ENCODE results near the gene CHCHD10. TPM values are rescaled to one million over a fixed set of nuclear protein-coding genes. Genes with fewer than 3 reads are reported as not detected.

The CHCHD10 gene
- total and polyA plus RNA-seq, 8 donors: 5.8 to 589 (median 126) TPM

DNA sequence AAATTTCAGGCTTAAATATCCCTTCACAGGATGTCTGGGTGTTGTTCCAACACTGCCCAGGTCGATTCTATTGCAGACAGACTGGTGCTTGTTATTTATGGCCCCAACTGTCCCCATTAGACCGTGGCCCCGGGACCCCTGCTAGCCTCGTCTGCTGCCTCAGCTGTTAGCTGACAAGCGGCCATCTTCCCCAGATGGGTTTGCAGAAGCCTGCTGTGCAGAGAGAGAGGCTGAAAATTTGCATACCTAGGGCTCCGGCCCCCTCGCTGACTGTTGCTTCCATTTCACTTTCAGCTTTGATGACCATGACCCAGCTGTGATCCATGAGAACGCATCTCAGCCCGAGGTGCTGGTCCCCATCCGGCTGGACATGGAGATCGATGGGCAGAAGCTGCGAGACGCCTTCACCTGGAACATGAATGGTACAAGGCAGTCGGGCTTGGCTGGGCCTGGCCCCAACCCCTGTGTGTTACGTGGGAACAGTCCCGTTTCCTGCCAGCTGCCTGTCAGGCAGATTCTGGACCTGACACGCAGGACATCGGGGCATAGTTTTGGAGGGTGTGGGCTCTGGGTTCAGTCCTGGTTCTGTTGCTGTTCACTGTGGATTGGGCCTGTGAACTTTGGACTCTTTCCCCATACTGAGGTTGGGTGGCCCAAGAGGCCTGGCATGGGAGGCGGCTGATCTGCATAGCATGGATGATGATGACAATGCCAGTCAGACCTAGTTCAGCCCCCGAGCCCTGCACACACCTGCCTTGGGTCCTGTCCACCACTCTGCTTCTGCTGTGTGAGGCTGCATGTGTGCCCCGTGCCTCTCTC is 35.4 kb upstream of the CHCHD10 start:
- peak overlapping the region in 1 of 4 donors; percentile 5 for H3K4me3 ChIP-seq
- no peaks in the 10 kb centered on the region for H3K4me1 ChIP-seq
- peaks cover 70 to 100% (median 96%) of the 10 kb centered on the region in 4 donors for H3K36me3 ChIP-seq
- H3K27ac ChIP-seq: no peak overlapping the region
- intact Hi-C loops (cut with DNase I; ENCODE audit: low total_unique reads): no loop called here
- H3K27me3 ChIP-seq: no peaks in the 10 kb centered on the region
- H3K9me3 ChIP-seq: no peaks in the 10 kb centered on the region
- TF ChIP-seq POLR2AphosphoS5 (IDR thresholded peaks at IDR 0.05): no peak
- TF ChIP-seq, protein P1, sequence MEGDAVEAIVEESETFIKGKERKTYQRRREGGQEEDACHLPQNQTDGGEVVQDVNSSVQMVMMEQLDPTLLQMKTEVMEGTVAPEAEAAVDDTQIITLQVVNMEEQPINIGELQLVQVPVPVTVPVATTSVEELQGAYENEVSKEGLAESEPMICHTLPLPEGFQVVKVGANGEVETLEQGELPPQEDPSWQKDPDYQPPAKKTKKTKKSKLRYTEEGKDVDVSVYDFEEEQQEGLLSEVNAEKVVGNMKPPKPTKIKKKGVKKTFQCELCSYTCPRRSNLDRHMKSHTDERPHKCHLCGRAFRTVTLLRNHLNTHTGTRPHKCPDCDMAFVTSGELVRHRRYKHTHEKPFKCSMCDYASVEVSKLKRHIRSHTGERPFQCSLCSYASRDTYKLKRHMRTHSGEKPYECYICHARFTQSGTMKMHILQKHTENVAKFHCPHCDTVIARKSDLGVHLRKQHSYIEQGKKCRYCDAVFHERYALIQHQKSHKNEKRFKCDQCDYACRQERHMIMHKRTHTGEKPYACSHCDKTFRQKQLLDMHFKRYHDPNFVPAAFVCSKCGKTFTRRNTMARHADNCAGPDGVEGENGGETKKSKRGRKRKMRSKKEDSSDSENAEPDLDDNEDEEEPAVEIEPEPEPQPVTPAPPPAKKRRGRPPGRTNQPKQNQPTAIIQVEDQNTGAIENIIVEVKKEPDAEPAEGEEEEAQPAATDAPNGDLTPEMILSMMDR (IDR thresholded peaks at IDR 0.05): no peak
- TF ChIP-seq EP300 (IDR thresholded peaks at IDR 0.05): no peak
- no peak for TF ChIP-seq POLR2A (IDR thresholded peaks at IDR 0.05)
- WGBS, 5 donors: 70 to 84% (median 83%) methylated on average over 15 to 21 of the region's 21 CpGs
- DNase-seq: peak in 1 of 2 donors; percentile 1

DNA sequence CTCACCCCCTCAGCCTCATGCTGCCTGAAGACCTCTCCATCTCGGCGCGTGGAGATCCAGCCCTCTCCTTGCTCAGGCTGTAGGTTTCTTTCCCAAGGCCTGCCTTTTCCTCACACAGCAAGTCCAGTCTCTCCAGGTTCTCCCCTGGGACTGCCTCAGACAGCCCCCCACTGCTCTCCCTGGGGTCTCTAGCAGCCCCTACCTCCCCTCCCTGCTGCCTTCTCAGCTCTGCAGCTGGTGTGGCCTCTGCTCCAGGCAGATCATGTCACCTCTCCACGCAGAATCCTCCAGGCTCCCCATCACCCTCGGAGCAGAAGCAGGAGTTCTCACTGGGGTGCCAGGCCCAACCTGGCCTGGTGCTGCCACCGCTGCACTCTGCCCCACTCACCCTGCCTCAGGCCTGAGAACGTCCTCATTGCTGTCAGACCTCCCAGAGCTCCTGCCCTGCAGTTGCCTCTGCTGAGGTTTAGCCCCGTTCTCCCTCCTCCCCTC is 34.2 kb upstream of the CHCHD10 start:
- Histone ChIP-seq H3K4me1 (no peaks in the 10 kb centered on the region), H3K27me3 (no peaks in the 10 kb centered on the region), H3K27ac (no peak overlapping the region), H3K9me3 (no peaks in the 10 kb centered on the region), H3K4me3 (no peak overlapping the region), H3K36me3 (peaks cover 72 to 99% (median 95%) of the 10 kb centered on the region in 4 donors)
- intact Hi-C loops (cut with DNase I; ENCODE audit: low total_unique reads): no loop called here
- TF ChIP-seq, protein P1 (IDR thresholded peaks at IDR 0.05): no peak
- no peak for TF ChIP-seq POLR2A (IDR thresholded peaks at IDR 0.05)
- TF ChIP-seq EP300 (IDR thresholded peaks at IDR 0.05): no peak
- no peak for TF ChIP-seq POLR2AphosphoS5 (IDR thresholded peaks at IDR 0.05)
- 92 to 96% (median 94%) methylated on average over 8 of the region's 8 CpGs for WGBS, 5 donors
- no peak for DNase-seq

DNA sequence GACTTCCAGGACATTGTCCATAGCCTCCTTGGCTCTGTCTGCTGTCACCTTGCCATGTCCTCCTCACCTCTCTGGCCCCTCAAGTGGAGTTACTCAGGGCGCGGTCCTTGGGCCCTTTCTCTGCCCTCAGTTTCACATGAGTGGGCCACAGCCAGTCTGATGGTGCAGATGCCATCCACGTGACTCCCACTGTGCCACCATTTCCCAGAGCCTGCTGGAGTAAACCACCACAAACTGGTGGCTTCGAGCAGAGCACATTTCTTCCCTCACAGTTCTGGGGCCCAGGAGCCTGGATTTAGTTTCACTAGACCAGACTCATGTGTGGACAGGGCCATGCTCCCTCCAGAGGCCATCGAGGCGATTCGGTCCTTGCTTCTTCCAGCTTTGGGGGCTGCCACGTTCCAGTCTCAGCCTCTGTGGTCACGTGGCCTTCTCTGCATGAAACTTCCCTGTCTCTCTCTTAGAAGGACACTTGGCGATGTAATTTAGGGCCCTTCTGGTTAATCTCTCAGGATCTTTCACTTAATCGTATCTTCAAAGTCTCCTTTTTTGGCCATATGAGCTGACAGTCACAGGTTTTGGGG is 33.6 kb upstream of the CHCHD10 start:
- H3K9me3 ChIP-seq: no peaks in the 10 kb centered on the region
- no peak overlapping the region for H3K27ac ChIP-seq
- intact Hi-C loops (cut with DNase I; ENCODE audit: low total_unique reads): no loop called here
- no peaks in the 10 kb centered on the region for H3K4me1 ChIP-seq
- H3K27me3 ChIP-seq: no peaks in the 10 kb centered on the region
- no peak overlapping the region for H3K4me3 ChIP-seq
- peak in 1 of 2 donors; percentile 0 for DNase-seq
- peaks cover 72 to 99% (median 94%) of the 10 kb centered on the region in 4 donors for H3K36me3 ChIP-seq
- WGBS, 5 donors: 90 to 94% (median 91%) methylated on average over 10 to 11 of the region's 11 CpGs
- TF ChIP-seq POLR2A (IDR thresholded peaks at IDR 0.05): no peak
- no peak for TF ChIP-seq EP300 (IDR thresholded peaks at IDR 0.05)
- no peak for TF ChIP-seq POLR2AphosphoS5 (IDR thresholded peaks at IDR 0.05)
- TF ChIP-seq, protein P1 (IDR thresholded peaks at IDR 0.05): no peak

DNA sequence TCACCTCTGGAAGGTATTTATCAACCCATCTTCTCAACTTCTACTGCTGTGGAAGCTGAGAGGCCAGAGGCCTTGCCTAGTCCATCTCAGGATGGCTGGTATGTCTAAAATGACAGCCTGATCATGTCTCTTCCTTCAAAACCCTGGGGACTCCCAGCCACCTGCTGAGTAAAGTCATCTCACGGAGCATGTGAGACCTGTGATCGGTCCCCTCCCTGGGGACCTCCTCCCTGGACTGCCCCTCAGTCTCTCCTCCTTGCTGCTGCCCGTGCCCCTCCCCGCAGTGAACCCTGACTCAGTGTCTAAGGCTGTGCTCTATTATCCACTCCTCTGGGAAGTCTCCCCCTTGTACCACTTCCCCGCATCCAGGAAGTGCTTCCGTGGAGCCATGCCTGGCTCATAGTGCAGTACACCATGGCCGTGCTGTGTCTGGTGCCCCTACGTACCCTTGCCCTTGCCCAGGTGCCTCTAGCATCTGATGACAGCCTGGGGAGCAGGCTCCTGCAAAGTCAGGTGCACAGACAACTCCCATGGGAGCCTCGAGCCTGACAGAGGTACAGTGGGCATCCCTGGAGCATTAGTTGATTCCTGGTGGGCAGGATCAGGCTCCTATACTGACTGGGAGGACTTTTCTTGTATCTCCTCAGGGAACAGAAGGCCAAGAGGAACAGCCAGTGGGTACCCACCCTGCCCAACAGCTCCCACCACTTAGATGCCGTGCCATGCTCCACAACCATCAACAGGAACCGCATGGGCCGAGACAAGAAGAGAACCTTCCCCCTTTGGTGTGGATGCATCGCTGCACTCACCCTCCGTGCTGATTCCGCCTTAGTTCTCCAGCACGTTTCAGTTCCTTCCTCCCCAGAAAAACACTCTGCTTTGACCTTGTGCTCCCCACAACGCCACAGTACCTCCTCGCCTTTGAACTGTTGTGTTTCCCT is 32.8 kb upstream of the CHCHD10 start:
- no peaks in the 10 kb centered on the region for H3K9me3 ChIP-seq
- H3K4me1 ChIP-seq: no peaks in the 10 kb centered on the region
- H3K27me3 ChIP-seq: no peaks in the 10 kb centered on the region
- TF ChIP-seq EP300 (IDR thresholded peaks at IDR 0.05) (no peak), POLR2A (IDR thresholded peaks at IDR 0.05) (no peak), POLR2AphosphoS5 (IDR thresholded peaks at IDR 0.05) (no peak)
- TF ChIP-seq, protein P1 (IDR thresholded peaks at IDR 0.05): no peak
- no peak overlapping the region for H3K4me3 ChIP-seq
- no peak overlapping the region for H3K27ac ChIP-seq
- 91 to 96% (median 92%) methylated on average over 14 to 18 of the region's 18 CpGs for WGBS, 5 donors
- intact Hi-C loops (cut with DNase I; ENCODE audit: low total_unique reads): no loop called here
- H3K36me3 ChIP-seq: peaks cover 77 to 99% (median 94%) of the 10 kb centered on the region in 4 donors
- no peak for DNase-seq
